Activated CD4-positive, alpha-beta T cell treated with anti-CD3 and anti-CD28 coated beads for 36 hours (primary cell): ENCODE measurements around the gene DDX56. TPM values are rescaled to one million over a fixed set of nuclear protein-coding genes. Genes with fewer than 3 reads are reported as not detected.

Experiments
- ATAC-seq: fragments of 200-7000 bp; cut with Tn5 transposase; one replicate; pipeline ENCODE4 v1.10.0; 2021; ENCODE audit warnings: mild to moderate bottlenecking, moderate library complexity
- CTCF ChIA-PET: fragments of 350-600 bp; sonication (Branson Sonifier 250); formaldehyde crosslinking; loops from one replicate; lab custom pipeline; 2021; ENCODE audit warnings: antibody characterized with exemption; lab: Charles Lee
- POLR2A ChIA-PET: fragments of 350-600 bp; sonication (Branson Sonifier 250); formaldehyde crosslinking; loops from one replicate; lab custom pipeline; 2021; ENCODE audit warnings: antibody characterized with exemption, inconsistent platforms; lab: Charles Lee
- DNase-seq: peaks from one replicate; pipeline ENCODE4 v3.0.0-alpha.2; 2020
- H3K27ac Mint-ChIP-seq: one replicate; pipeline ENCODE4 v1.8.0; 2021; ENCODE audit warnings: mixed read lengths
- H3K27me3 Mint-ChIP-seq: one replicate; pipeline ENCODE4 v1.8.0; 2021; ENCODE audit warnings: mixed read lengths
- H3K36me3 Mint-ChIP-seq: one replicate; pipeline ENCODE4 v1.8.0; 2021; ENCODE audit warnings: low read depth, mixed read lengths
- H3K4me1 Mint-ChIP-seq: one replicate; pipeline ENCODE4 v1.8.0; 2021; ENCODE audit warnings: mixed read lengths
- H3K4me3 Mint-ChIP-seq: one replicate; pipeline ENCODE4 v1.8.0; 2021; ENCODE audit warnings: mild to moderate bottlenecking, moderate library complexity, mixed read lengths
- H3K9me3 Mint-ChIP-seq: one replicate; pipeline ENCODE4 v1.8.0; 2021; ENCODE audit warnings: low read depth, mixed read lengths
- intact Hi-C, 2 experiments: fragments of 100-400 bp; cut with DNase I in 1 of 2; cut with micrococcal nuclease in 1 of 2; formaldehyde crosslinking; loops; one replicate each; pipeline versions ENCODE4 v1.14.2 to v1.15.1; 2022 to 2024; cut with DNase I, micrococcal nuclease
- total RNA-seq, 2 experiments: library from RNA; stranded (reverse); gene quantifications; one replicate each; pipeline ENCODE4 v1.2.3, GENCODE V29; 2021

The DDX56 gene
- total RNA-seq, 2 experiments from 2014 or later, result 98.5 to 104 TPM

DNA sequence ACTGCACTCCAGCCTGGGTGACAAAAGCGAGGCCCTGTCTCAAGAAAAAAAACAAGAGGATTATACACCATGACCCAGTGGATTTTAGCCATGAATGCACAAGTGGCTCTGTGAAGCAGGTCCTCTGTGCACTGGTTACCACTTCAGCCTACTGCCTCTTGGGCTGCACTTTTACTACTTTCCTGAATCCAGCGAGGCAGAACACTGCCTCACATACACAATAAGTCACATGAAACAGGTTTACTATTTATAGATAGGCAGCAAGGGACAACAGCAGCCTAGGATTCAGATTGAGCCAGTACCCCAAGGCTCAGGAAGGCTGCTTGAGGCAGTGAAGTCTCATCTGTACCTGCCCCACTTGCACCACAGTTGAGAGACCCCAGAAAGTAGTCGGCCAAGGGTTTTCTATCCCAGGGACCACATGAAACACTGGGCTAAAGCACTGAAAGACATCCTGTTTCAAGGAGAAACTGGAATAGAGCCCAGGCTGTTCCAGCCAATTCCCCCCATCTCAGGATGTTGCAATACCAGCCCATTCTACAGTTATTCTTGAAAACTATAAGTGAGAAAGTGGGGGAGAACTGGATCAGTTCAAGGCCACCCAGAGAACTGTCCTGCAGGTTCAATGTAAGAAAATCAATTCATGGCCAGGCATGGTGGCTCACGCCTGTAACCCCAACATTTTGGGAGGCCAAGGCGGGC, 22.4 kb upstream of the DDX56 start:
- DNase-seq (no peak), ATAC-seq (no peak)
- CTCF ChIA-PET, result no interaction called here
- H3K4me3 Mint-ChIP-seq, result no peak overlapping the region
- POLR2A ChIA-PET, result no interaction called here
- no peak overlapping the region for H3K27ac Mint-ChIP-seq
- H3K27me3 Mint-ChIP-seq, result no peaks in the 10 kb centered on the region
- H3K9me3 Mint-ChIP-seq, result no peaks in the 10 kb centered on the region
- intact Hi-C loops, result no loop called here
- no peaks in the 10 kb centered on the region for H3K4me1 Mint-ChIP-seq
- H3K36me3 Mint-ChIP-seq, result no peaks in the 10 kb centered on the region

DNA sequence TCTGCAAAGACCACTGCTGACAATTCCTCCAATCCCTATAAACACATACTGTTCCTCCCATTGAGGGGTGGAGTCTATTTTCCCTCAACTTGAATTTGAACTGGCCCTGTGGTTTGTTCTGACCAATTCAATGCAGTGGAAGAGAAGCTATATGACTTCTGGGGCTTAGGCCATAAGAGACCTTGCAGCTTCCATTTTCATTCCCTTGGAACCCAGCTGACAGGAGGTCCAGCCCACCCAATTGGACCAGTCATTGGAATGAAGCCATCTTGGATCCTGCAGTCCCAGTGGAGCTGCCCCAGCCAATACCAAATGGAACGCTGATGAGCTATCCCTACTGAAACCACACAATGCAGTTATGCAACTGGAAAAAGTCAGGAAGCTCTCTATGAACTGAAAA, 17.2 kb upstream of the DDX56 start:
- CTCF ChIA-PET, result interaction anchor here (0.6 to 1.2 kb wide), 5 partner anchors 8 to 236 kb away, joined by 3 to 4 read pairs (median 3); no protein-coding TSS in a partner anchor
- no peak for DNase-seq
- H3K27me3 Mint-ChIP-seq, result no peaks in the 10 kb centered on the region
- no peak overlapping the region for H3K27ac Mint-ChIP-seq
- POLR2A ChIA-PET, result no interaction called here
- H3K4me1 Mint-ChIP-seq, result peaks cover 6% of the 10 kb centered on the region
- no peak overlapping the region for H3K4me3 Mint-ChIP-seq
- H3K36me3 Mint-ChIP-seq, result no peaks in the 10 kb centered on the region
- H3K9me3 Mint-ChIP-seq, result no peaks in the 10 kb centered on the region
- ATAC-seq, result no peak
- intact Hi-C loops, result no loop called here

DNA sequence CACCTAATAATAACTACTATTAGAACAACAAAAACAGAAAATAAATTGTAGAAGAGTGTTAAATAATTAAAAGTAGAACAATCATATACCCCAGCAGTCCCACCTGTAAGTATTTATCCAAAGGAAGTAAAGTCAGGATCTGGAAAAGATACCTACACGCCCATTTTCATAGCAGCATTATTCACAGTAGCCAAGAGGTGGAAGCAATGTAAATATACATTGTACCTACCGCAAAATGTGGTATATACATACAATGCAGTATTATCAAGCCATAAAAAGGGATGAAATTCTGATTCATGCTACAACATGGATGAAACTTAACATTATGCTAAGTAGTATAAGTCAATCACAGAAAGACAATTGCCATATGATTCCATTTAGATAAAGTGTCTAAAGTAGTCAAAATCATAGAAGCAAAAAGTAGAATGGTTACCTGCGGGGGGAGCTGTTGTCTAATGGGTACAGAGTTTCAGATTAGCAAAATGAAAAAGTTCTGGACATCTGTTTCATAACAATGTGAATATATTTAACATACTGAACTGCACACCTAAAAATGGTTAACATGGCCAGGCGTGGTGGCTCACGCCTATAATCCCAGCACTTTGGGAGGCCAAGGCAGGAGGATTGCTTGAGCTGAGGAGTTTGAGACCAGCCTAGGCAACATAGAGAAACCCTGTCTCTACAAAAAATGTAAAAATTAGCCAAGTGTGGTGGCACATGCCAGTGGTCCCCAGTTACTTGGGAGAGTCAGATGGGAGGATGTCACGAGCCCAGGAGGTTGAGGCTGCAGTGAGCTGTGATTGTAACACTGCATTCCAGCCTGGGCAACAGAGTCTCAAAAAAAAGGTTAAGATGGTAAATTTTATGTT, 14.4 kb upstream of the DDX56 start:
- H3K4me3 Mint-ChIP-seq, result no peak overlapping the region
- peaks cover 8% of the 10 kb centered on the region for H3K4me1 Mint-ChIP-seq
- ATAC-seq, result peak; percentile 89
- no peaks in the 10 kb centered on the region for H3K36me3 Mint-ChIP-seq
- intact Hi-C loops, result loop anchor here (1.0 to 2.0 kb wide), 5 partner anchors 259 to 548 kb away; no protein-coding TSS in a partner anchor
- peak; percentile 75 for DNase-seq
- peak overlapping the region; percentile 31 for H3K27ac Mint-ChIP-seq
- H3K9me3 Mint-ChIP-seq, result no peaks in the 10 kb centered on the region
- ChIA-PET CTCF (interaction anchor here (0.6 to 1.1 kb wide), 7 partner anchors 29 to 259 kb away, joined by 3 to 5 read pairs (median 3); no protein-coding TSS in a partner anchor), POLR2A (no interaction called here)
- no peaks in the 10 kb centered on the region for H3K27me3 Mint-ChIP-seq

DNA sequence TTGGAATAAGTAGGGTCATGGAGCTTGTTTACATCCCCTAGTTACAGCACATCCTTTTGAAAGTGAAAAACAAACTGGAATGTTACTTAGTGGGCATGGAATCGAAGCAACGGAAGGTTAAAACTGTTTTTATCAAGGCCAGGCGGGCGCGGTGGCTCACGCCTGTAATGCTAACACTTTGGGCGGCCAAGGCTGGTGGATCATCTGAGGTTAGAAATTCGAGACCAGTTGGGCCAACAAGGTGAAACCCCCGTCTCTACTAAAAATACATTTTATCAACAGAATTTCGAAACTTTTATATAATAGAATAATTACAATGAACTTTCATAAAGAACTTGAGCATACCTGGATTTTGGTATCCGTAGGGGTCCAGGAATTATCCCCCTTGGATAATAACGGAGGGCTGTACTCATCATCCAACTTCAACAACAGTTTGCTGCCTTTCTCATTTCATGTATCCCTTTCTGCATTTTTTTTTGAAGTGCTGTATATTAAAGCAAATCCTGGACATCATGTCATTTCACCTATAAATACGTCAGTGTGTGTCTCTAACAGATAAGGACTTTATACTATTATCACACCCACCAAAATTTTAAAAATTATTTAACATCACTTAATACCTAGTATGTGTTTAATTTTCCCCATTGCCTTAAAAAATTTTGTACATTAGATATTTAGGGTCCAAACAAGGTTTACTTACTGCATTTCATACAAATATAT, 9.6 kb upstream of the DDX56 start:
- ChIA-PET POLR2A (interaction anchor here (1.6 to 1.8 kb wide), 2 partner anchors 10 to 214 kb away, joined by 5 to 7 read pairs; partner anchors contain the start of gene DDX56), CTCF (interaction anchor here (0.7 to 1.0 kb wide), 4 partner anchors 8 to 272 kb away, joined by 3 to 4 read pairs (median 3); partner anchors contain the start of gene DDX56)
- Mint-ChIP-seq H3K36me3 (peaks cover 28% of the 10 kb centered on the region), H3K4me3 (peak overlapping the region; percentile 85), H3K27me3 (no peaks in the 10 kb centered on the region), H3K9me3 (no peaks in the 10 kb centered on the region), H3K27ac (peak overlapping the region; percentile 92), H3K4me1 (peaks cover 38% of the 10 kb centered on the region)
- ATAC-seq (no peak), DNase-seq (no peak)
- intact Hi-C loops, result loop anchor here in 1 of 2 experiments (2.0 kb wide), 3 partner anchors 165 to 415 kb away; partner anchors contain the start of genes PPIA and ZMIZ2

DNA sequence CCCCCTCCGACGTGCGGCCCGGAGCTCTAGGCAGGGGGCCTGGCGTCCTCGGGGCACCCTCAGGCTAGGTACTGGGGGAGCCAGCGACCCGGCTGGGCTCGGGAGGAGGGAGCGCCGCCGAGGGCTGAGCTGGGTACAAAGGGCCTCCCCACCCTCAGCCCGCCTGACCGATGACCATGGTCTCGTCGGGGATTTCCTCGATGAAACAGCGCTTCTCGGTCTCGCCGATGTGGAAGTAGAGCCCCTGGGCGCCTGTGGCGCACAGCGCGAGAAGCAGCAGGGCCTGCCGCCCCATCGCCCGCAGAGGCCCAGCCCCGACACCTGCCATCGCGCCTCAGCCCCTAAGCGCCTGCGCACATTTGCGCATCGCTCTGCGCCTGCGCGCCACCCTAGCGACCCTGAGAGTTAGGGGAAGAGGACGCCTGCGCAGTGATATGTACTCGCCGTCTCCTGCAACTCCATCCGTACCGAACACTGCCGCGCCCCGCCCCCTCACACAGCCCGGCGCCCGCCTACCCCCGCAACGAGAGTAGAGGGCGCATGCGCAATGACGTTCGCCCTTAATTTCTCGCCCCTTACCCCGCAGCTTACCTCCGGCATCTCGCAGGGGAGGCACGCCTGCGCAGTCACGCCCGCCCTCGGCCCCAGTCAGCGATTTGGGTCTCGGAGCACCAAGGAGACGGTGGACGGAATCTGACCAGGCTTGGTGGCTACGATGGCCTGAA, 8.3 kb upstream of the DDX56 start, which contains the start of gene TMED4:
TSS of gene TMED4 (minus strand) at position 353 of the 725 bp plus-strand sequence. CDS start at position 328, 25 bp downstream.
- Mint-ChIP-seq H3K36me3 (peaks cover 32% of the 10 kb centered on the region), H3K27ac (peak within 1 kb of the TSS; percentile 92), H3K27me3 (no peaks in the 10 kb centered on the region), H3K9me3 (no peaks in the 10 kb centered on the region), H3K4me1 (peaks cover 33% of the 10 kb centered on the region), H3K4me3 (peak within 1 kb of the TSS; percentile 85)
- intact Hi-C loops, result loop anchor here (1.0 to 2.0 kb wide), 17 partner anchors 8 to 529 kb away; partner anchors contain the start of genes OGDH (in 2 of the 2), PPIA (in 2 of the 2), ZMIZ2 (in 2 of the 2) and H2AZ2 (in 1 of the 2)
- DNase-seq (peak; percentile 100), ATAC-seq (peak; percentile 95)
- CTCF ChIA-PET, result interaction anchor here (0.6 to 1.2 kb wide), 10 partner anchors 8 to 403 kb away, joined by 3 to 4 read pairs (median 3); partner anchors contain the start of genes DDX56 and OGDH
- POLR2A ChIA-PET, result interaction anchor here (0.6 to 1.8 kb wide), 6 partner anchors 9 to 304 kb away, joined by 3 to 7 read pairs (median 5); partner anchors contain the start of genes DDX56, OGDH and PURB

DNA sequence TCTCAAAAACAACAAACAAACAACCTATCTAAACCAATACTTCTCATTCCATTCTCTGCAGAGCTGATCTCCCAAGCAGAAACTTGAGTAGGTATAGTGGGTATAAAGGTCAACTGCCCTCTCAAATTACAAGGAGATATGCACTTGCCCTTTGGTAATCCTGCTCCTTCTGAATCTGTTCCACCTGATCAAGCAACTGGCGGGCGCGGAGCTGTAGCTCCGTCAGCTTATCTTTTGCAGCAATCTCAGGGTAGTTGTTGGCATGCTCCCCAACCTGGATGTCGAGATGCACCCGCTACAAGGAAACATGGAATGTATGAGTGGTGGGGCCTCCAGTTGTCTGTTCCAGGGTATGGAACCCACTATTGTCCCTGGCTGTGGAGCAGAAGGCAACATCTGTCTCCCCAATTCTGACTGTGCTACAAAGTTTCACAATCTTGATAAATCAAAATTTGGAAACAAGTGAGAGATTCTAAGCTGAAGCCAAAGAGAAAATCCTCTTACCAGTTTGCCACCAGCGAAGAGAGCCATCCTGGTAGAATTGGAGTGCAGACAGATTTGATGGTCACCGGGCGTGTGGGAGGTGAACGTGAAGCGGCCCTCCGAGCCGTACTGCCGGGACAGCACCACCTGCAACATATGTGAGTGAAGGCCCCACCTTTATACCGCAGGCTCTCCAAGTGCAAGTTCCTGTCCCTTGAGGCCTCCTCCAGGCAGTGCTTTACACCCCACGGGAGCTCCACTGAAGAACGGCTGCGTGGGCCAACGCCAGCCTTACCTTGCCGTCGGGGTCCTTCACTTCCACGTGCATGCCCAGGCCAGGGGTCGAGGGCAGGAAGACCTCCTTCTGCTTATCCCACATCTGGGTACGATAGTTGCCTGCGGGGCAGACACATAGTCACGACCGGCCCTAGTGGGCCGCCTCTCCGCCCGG, 7.5 kb upstream of the DDX56 start:
- DNase-seq (peak; percentile 70), ATAC-seq (peak; percentile 49)
- H3K9me3 Mint-ChIP-seq, result no peaks in the 10 kb centered on the region
- H3K4me1 Mint-ChIP-seq, result peaks cover 33% of the 10 kb centered on the region
- intact Hi-C loops, result no loop called here
- H3K27me3 Mint-ChIP-seq, result no peaks in the 10 kb centered on the region
- H3K27ac Mint-ChIP-seq, result peak overlapping the region; percentile 92
- ChIA-PET CTCF (interaction anchor here (0.6 to 1.7 kb wide), 6 partner anchors 9 to 975 kb away, joined by 3 to 6 read pairs (median 3); partner anchors contain the start of gene OGDH), POLR2A (interaction anchor here (0.6 to 1.8 kb wide), 7 partner anchors 8 to 420 kb away, joined by 3 to 7 read pairs (median 5); partner anchors contain the start of genes DDX56, OGDH and PURB)
- peaks cover 33% of the 10 kb centered on the region for H3K36me3 Mint-ChIP-seq
- peak overlapping the region; percentile 85 for H3K4me3 Mint-ChIP-seq

DNA sequence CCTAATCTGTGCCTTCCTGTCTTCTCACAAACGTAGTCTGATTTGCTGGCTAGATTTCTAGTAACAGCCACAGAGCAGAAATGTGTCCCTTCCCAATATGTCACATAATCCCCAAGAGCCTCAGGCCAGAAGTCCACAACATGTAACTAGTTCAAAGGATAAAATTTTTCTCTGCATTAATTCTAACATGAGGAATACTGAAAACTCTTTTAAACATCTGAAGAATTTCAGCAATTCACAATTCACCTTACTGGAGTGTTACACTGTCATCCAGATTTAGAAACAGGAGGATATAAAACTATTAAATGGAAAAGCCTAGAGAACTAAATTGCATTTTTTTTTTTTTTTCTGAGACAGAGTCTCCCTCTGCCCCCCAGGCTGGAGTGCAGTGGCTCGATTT, 2.5 kb upstream of the DDX56 start:
- ATAC-seq (no peak), DNase-seq (no peak)
- intact Hi-C loops, result no loop called here
- peaks cover 61% of the 10 kb centered on the region for H3K4me1 Mint-ChIP-seq
- no peaks in the 10 kb centered on the region for H3K27me3 Mint-ChIP-seq
- no peaks in the 10 kb centered on the region for H3K9me3 Mint-ChIP-seq
- H3K27ac Mint-ChIP-seq, result peak overlapping the region; percentile 8
- H3K4me3 Mint-ChIP-seq, result no peak overlapping the region
- ChIA-PET CTCF (interaction anchor here (0.5 kb wide), 1 partner anchor 498 kb away, joined by 3 read pairs; no protein-coding TSS in a partner anchor), POLR2A (no interaction called here)
- H3K36me3 Mint-ChIP-seq, result peaks cover 76% of the 10 kb centered on the region

DNA sequence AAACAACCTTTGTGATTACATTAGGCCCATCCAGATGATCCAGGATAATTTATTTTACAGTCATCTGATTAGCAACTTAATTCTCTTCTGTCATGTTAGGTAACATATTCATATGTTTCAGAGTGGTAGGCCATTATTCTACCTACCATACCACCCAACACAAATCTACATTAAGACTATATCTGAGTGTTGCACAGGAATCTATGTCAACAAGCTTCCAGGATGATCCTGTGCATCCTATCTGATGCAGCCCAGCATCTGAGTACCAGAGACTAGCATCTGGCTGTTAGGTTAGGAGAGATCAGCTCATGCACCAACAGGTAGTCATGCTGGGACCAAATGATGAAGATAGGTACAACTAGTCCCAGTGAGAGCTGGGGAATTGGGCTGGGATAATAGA, 1.3 kb upstream of the DDX56 start:
- POLR2A ChIA-PET, result interaction anchor here (2.0 kb wide), 1 partner anchor 10 kb away, joined by 7 read pairs; no protein-coding TSS in a partner anchor
- intact Hi-C loops, result loop anchor here in 1 of 2 experiments (2.0 kb wide), 1 partner anchor 32 kb away; the partner anchor contains the start of gene OGDH
- H3K4me3 Mint-ChIP-seq, result peak overlapping the region; percentile 90
- H3K36me3 Mint-ChIP-seq, result peaks cover 77% of the 10 kb centered on the region
- peak overlapping the region; percentile 94 for H3K27ac Mint-ChIP-seq
- peaks cover 51% of the 10 kb centered on the region for H3K4me1 Mint-ChIP-seq
- CTCF ChIA-PET, result interaction anchor here (0.8 to 3.1 kb wide), 4 partner anchors 10 to 345 kb away, joined by 3 to 23 read pairs (median 3); no protein-coding TSS in a partner anchor
- H3K9me3 Mint-ChIP-seq, result no peaks in the 10 kb centered on the region
- ATAC-seq, result no peak
- H3K27me3 Mint-ChIP-seq, result no peaks in the 10 kb centered on the region
- no peak for DNase-seq
